DOHH2 (cell line): ENCODE data around the gene CEMIP.

ENCODE experiments used
- CTCF ChIP-seq: fragments of 200-600 bp; sonication (generic); IDR thresholded peaks from one replicate; pipeline ENCODE4 v1.5.1; 2014; ENCODE audit warnings: antibody characterized with exemption, mild to moderate bottlenecking, low read depth, low read length; ENCODE audit not compliant: poor library complexity, severe bottlenecking
- EZH2phosphoT487 ChIP-seq: fragments of 200-600 bp; sonication (generic); IDR thresholded peaks from 2 replicates; pipeline ENCODE4 v1.6.1; 2017; ENCODE audit warnings: borderline replicate concordance, mild to moderate bottlenecking, antibody characterized with exemption, low read length, moderate library complexity, mixed read lengths

- TF ChIP-seq CTCF (peak; percentile 59), EZH2phosphoT487 (no peak)
Observed at GRCh38 chr15:80977627-80978036, 198.5 kb downstream of the CEMIP start.
